NCI-H2081 treated with DMSO at 0.1 percent for 48 hours (cell line): ENCODE data around the gene BRIP1.
"Not testable (repeated sequence)": the region's sequence is repeated elsewhere in the genome, so short reads cannot be mapped to it uniquely, and the experiment has no call there.

Experiments
- DNase-seq: peaks from one replicate; lab custom pipeline; 2025; lab: John Stamatoyannopoulos, UW

The BRIP1 gene

GRCh38 chr17:61727798-61728197, 135.5 kb downstream of the BRIP1 start:
- not testable (repeated sequence) for DNase-seq

GRCh38 chr17:61726977-61727376, 136.4 kb downstream of the BRIP1 start:
- no peak for DNase-seq

- no peak for DNase-seq
Measured at GRCh38 chr17:61724777-61725176, 138.6 kb downstream of the BRIP1 start.

- no peak for DNase-seq
Measured at GRCh38 chr17:61723914-61724313, 139.4 kb downstream of the BRIP1 start.

GRCh38 chr17:61723183-61723582, 140.1 kb downstream of the BRIP1 start:
- no peak for DNase-seq

DNA sequence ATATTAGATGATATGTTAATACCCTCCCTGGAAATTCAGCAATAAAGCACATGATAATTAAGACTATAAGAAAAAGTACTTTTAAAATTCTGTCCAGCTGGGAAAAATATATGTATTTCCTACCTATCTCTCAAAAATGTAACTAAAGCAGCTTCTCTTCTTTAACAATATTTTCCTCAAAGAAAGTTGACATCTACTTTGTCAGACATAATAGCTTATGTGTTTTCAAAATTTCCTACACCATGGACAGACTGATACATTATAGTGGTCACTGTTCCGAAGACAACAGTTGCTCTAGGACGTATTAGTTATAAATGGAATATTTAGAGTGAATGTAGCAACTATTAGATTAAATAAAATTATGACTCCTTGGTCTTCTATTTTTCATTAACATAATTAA, 140.9 kb downstream of the BRIP1 start:
- DNase-seq = no peak

- no peak for DNase-seq
Measured at GRCh38 chr17:61720016-61720795, 143.1 kb downstream of the BRIP1 start.

GRCh38 chr17:61719220-61719619, 144.1 kb downstream of the BRIP1 start:
- DNase-seq = not testable (repeated sequence)

DNA sequence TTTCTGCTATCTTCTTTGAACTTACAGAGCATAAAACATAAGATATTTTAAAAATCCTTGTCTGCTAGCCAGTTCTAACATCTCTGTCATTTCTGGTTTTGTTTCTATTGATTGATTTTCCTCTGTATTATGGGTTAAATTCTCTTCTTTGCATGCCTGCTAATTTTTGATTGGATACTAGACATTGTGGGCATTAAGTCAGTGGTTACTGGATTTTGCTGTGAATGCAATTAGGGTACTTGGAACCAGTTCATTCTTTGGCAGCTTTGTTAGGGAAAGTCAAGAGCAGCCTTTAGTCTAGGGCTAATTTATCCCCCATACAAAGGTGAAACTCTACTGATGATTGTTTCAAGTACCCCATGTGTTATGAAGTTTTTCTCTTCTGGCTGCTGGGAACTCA, 145.3 kb downstream of the BRIP1 start:
- DNase-seq = no peak

- DNase-seq = no peak
Measured at GRCh38 chr17:61717352-61717751, 146.0 kb downstream of the BRIP1 start.

GRCh38 chr17:61716225-61716829, 147.0 kb downstream of the BRIP1 start:
- DNase-seq = no peak

- no peak for DNase-seq
Measured at GRCh38 chr17:61715348-61715747, 148.0 kb downstream of the BRIP1 start.

GRCh38 chr17:61714300-61714699, 149.0 kb downstream of the BRIP1 start:
- no peak for DNase-seq

DNA sequence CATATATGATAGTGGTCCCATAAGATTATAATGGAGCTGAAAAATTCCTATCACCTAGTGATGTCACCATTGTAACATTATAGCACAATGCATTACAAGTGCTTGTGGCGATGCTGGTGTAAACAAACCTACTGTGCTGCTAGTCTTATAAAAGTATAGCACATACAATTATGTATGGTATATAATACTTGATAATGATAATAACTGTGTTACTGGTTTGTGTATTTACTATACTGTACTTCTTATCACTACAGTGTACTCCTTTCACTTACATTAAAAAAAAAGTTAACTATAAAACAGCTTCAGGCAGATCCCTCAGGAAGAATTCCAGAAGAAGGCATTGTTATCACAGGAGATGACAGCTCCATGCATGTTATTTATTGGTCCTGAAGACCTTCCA, 150.3 kb downstream of the BRIP1 start:
- no peak for DNase-seq

GRCh38 chr17:61710546-61710945, 152.8 kb downstream of the BRIP1 start:
- DNase-seq = no peak

DNA sequence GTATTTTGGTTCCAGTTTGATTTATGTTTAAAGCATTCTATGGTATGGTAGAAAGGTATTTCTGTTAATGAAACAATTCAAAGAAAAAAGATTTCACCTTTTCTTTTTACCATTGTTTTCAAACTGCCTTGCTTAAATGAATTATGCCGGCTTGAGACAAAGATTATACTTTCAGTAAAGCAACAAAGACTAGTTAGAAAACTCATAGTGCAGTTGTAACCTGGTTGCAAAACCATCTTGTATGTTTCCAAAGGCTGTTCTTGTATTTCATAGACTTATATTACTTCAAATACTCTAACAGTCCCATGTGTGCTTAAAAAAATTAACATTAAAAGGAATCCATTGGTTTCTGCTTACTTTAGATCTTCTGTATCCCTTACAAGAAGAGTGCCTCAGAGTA, 153.8 kb downstream of the BRIP1 start:
- DNase-seq = no peak

DNA sequence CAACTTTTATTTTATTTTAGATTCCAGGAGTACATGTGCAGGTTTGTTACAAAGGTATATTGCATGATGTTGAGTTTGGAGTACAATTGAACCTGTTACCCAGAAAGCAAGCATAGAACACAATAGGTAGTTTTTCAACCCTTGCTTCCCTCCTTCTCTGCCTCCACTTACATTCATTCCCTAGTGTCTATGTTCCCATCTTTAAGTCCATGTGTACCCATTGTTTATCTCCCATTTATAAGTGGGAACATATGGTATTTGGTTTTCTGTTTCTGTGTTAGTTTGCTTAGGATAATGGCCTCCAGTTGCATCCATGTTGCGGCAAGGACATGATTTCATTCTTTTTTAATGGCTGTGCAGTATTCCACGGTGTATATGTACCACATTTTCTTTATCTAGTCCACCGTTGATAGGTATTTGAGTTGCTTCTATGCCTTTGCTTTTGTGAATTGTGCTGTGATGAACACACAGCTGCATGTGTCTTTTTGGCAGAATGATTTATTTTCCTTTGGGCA, 158.3 kb downstream of the BRIP1 start:
- no peak for DNase-seq

GRCh38 chr17:61702450-61702849, 160.9 kb downstream of the BRIP1 start:
- DNase-seq = no peak

DNA sequence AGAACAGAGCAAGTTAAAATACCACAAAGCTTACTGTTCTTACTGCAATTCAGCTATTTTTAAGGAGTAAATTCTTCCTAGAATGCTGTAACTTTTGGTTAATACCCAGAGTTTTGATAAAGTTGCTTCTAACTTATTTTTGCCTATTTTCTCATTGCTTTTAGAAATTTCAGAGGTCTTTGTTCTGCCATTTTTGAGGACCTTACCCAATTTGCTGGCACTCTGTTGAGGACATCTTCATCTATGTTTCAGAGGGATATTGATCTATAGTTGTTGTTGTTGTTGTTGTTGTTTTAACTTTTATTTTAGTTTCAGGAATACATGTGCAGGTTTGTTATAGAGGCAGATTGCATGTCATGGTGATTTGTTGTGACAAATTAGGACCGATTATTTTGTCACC, 161.3 kb downstream of the BRIP1 start:
- no peak for DNase-seq

GRCh38 chr17:61701334-61701733, 162.0 kb downstream of the BRIP1 start:
- DNase-seq = no peak

DNA sequence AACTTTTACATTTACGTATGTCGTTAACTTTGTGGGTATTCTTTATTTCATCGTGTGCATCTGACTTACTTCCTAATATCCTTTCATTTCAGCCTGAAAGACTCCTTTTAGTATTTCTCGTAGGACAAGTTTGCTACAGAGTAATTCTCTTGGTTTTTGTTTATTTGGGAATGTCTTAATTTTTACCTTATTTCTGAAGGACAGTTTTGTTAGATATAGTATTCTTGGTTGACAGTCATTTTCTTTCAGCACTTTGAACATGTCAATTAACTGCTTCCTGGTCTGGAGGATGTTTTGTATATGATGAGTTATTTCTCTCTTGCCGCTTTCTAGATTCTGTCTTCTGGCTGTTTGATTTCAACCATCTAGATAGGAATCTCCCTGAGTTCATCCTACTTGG, 163.1 kb downstream of the BRIP1 start:
- DNase-seq = no peak

- DNase-seq = no peak
Measured at GRCh38 chr17:61699694-61700093, 163.6 kb downstream of the BRIP1 start.

DNA sequence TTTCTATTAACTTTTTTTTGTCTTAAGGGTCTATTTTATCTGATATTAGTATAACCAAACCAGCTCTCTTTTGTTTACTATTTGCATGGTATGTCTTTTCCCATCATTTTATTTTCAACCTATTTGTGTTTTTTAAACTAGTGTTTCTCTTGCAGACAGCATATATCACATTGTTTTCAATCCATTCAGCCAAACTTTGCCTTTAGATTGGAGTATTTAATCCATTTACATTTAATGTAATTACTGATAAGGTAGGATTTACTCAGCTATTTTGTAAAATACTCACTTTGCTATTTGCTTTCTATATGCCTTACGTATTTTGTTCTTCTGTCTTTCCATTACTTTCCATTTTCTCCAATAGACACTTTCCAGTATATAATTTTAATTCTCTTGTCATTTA, 164.3 kb downstream of the BRIP1 start:
- DNase-seq = no peak

DNA sequence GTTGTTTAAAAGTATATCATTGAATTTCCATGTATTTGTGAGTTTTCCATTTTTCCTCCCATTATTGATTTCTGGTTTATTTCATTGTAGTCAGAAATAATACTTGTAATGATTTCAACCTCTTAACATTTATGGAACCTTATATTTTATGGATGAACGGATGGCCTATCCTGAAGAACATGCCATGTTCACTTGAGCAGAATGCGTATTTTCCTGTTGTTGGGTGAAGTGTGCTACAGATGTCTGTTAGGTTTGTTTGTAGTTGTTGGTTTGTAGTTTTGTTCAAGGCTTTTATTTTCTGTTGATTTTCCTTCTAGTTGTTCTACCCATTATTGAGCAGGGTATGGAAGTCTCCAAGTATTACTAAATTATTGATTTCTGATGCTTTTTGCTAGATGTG, 165.1 kb downstream of the BRIP1 start:
- DNase-seq = no peak
